ENCODE results near the gene SHC3.

DNA sequence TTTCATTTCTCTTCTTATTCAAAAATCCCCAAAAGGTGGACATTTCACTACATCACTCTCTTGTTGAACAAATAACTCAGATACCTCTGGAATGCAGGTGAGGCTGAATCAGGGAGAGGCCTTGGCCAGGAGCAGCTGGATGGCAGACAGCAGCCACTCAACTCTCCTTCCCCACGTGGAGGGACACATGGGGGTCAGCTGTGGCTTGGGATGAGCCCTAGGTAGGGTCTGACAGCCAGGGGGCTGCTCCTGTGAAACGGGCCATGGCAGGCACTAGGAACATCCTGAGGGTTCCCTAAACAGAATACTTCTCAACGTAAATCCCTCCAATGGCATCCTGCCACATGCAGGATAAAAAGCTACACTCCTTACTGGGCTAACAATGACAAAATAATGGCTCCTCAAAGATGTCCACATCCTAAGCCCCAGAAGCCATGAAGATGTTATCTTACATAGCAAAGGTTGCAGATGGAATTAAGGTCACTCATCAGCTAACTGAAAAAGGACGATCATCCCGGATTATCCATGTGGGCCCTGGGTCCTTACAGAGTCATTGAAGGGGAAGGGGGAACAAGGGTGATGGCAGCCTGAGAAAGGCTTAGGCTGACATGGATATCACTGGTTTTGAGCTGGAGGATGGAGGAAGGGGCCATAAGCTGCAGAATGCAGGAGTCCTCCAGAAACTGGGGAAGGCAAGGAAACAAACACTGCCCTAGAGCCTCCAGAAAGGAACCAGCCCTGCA, 218.7 kb downstream of the SHC3 start:
- TF ChIP-seq TAF1 (IDR thresholded peaks at IDR 0.05; ENCODE audit: low read depth): no peak
- TF ChIP-seq YY1 (IDR thresholded peaks at IDR 0.05; ENCODE audit: low read depth): no peak
- TF ChIP-seq, protein P1, sequence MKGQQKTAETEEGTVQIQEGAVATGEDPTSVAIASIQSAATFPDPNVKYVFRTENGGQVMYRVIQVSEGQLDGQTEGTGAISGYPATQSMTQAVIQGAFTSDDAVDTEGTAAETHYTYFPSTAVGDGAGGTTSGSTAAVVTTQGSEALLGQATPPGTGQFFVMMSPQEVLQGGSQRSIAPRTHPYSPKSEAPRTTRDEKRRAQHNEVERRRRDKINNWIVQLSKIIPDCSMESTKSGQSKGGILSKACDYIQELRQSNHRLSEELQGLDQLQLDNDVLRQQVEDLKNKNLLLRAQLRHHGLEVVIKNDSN (IDR thresholded peaks at IDR 0.05): no peak
- no peak for TF ChIP-seq EP300 (IDR thresholded peaks at IDR 0.05; ENCODE audit: borderline replicate concordance)
- TF ChIP-seq FOXM1 (IDR thresholded peaks at IDR 0.05; ENCODE audit: borderline replicate concordance, low read depth): no peak
- TF ChIP-seq ZBTB7A (IDR thresholded peaks at IDR 0.05; ENCODE audit: low read depth): no peak
- no peak for TF ChIP-seq CEBPB (IDR thresholded peaks at IDR 0.05)
- TF ChIP-seq, protein P2, sequence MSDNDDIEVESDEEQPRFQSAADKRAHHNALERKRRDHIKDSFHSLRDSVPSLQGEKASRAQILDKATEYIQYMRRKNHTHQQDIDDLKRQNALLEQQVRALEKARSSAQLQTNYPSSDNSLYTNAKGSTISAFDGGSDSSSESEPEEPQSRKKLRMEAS (IDR thresholded peaks at IDR 0.05): no peak
- TF ChIP-seq EGR1 (IDR thresholded peaks at IDR 0.05): no peak
- no peak for TF ChIP-seq CREB1 (IDR thresholded peaks at IDR 0.05; ENCODE audit: low read depth)
- TF ChIP-seq REST (IDR thresholded peaks at IDR 0.05; ENCODE audit: low read depth): no peak

Data from Ishikawa (cell line).